ENCODE results near the gene FABP6.

Gene FABP6

GRCh38 chr5:160270704-160271103, 41.4 kb downstream of the FABP6 start:
- DNase-seq (ENCODE audit: insufficient read length, low spot score) = no peak
- FAIRE-seq = no peak
- TF ChIP-seq, protein P1, sequence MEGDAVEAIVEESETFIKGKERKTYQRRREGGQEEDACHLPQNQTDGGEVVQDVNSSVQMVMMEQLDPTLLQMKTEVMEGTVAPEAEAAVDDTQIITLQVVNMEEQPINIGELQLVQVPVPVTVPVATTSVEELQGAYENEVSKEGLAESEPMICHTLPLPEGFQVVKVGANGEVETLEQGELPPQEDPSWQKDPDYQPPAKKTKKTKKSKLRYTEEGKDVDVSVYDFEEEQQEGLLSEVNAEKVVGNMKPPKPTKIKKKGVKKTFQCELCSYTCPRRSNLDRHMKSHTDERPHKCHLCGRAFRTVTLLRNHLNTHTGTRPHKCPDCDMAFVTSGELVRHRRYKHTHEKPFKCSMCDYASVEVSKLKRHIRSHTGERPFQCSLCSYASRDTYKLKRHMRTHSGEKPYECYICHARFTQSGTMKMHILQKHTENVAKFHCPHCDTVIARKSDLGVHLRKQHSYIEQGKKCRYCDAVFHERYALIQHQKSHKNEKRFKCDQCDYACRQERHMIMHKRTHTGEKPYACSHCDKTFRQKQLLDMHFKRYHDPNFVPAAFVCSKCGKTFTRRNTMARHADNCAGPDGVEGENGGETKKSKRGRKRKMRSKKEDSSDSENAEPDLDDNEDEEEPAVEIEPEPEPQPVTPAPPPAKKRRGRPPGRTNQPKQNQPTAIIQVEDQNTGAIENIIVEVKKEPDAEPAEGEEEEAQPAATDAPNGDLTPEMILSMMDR (IDR thresholded peaks at IDR 0.05; ENCODE audit: insufficient read depth, missing control alignments) = no peak

- TF ChIP-seq, protein P1 (IDR thresholded peaks at IDR 0.05; ENCODE audit: insufficient read depth, missing control alignments) = no peak
- DNase-seq (ENCODE audit: insufficient read length, low spot score) (no peak), FAIRE-seq (no peak)
Observed at GRCh38 chr5:160271396-160271795, 42.1 kb downstream of the FABP6 start.

DNA sequence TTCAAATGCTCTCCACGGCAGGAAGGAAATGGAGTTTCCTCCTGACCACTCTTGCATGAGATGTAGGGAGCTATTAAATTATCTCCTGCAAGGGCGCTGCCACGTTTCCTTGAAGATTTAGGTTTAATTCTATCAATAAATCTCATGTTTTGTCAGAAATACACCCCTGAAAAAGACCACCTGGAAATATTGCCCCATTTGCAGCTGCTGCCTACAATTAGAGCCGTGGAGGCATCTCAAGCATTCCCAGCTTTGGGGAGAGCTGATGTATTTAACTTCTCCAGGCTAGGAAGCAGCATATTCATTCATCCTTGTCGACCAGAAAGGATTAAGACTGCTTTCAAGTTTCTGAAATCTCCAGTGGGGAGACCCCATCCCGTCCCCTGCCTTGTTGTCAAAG, 42.5 kb downstream of the FABP6 start:
- DNase-seq (ENCODE audit: insufficient read length, low spot score) (no peak), FAIRE-seq (no peak)
- TF ChIP-seq, protein P1 (IDR thresholded peaks at IDR 0.05; ENCODE audit: insufficient read depth, missing control alignments) = no peak

GRCh38 chr5:160272264-160272663, 43.0 kb downstream of the FABP6 start:
- FAIRE-seq (no peak), DNase-seq (ENCODE audit: insufficient read length, low spot score) (no peak)
- TF ChIP-seq, protein P1 (IDR thresholded peaks at IDR 0.05; ENCODE audit: insufficient read depth, missing control alignments) = no peak

DNA sequence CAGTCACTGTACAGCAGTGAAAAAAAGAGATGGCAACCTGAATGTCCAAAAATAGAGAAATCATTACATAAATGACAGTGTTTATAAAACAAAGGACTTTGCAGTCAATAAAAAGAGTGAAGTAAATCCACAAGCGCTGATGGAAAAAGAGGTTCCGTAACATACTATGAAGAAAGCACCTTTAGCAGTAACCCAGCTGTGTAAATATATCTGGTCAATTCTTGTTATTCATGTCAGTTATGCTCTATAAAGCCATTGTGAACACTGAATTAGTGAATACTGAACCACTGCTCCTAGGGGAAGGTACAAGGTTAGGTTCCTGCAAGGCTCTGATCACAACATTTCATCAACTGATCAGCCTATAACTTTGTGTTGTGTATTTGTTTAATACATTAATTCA, 43.6 kb downstream of the FABP6 start:
- DNase-seq (ENCODE audit: insufficient read length, low spot score) (no peak), FAIRE-seq (no peak)
- TF ChIP-seq, protein P1 (IDR thresholded peaks at IDR 0.05; ENCODE audit: insufficient read depth, missing control alignments) = no peak

- TF ChIP-seq, protein P1 (IDR thresholded peaks at IDR 0.05; ENCODE audit: insufficient read depth, missing control alignments) = no peak
- no peak for FAIRE-seq
- no peak for DNase-seq (ENCODE audit: insufficient read length, low spot score)
Observed at GRCh38 chr5:160274483-160274931, 45.2 kb downstream of the FABP6 start.

DNA sequence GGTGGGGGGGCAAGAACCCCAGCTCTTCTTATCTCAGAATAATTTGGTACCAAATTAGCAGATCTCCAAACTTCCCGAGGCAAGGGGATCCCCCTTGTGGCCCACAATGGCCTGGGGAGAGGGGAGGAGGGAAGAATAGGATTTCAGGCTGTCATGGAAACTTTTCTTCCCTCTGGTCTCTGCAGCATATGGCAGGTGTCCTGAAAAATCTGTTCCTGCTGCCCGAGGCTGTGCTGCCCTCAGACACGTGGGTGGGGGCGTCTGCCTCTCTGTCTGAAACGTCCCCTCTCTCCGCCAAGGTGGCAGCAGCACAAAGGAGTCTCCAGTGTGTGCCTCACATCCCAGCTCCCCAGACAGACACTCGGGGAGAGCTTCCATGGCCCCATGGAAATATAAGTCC, 49.0 kb downstream of the FABP6 start:
- DNase-seq (ENCODE audit: insufficient read length, low spot score) (no peak), FAIRE-seq (no peak)
- TF ChIP-seq, protein P1 (IDR thresholded peaks at IDR 0.05; ENCODE audit: insufficient read depth, missing control alignments) = peak; percentile 14
